ENCODE results near the gene KCNJ14.
"Not testable (repeated sequence)": the region's sequence is repeated elsewhere in the genome, so short reads cannot be mapped to it uniquely, and the experiment has no call there.

KCNJ14 gene

DNA sequence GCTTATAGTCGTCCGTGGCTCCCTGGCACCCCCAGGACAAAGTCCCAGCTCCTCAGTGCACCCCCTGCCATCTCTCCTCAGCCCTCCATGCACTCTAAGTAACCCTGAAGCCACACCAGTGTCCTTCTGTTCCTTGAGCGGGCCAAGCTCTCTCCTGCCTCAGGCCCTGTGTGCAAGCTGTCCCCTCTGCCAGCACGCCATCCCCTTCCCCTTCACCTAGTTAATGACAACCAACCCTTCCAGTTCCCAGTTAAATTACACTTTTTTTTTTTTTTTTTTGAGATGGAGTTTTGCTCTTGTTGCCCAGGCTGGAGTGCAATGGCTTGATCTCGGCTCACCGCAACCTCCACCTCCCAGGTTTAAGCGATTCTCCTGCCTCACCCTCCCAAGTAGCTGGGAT is 33.1 kb downstream of the KCNJ14 start:
- not testable (repeated sequence) for DNase-seq (ENCODE audit: low read depth)

DNA sequence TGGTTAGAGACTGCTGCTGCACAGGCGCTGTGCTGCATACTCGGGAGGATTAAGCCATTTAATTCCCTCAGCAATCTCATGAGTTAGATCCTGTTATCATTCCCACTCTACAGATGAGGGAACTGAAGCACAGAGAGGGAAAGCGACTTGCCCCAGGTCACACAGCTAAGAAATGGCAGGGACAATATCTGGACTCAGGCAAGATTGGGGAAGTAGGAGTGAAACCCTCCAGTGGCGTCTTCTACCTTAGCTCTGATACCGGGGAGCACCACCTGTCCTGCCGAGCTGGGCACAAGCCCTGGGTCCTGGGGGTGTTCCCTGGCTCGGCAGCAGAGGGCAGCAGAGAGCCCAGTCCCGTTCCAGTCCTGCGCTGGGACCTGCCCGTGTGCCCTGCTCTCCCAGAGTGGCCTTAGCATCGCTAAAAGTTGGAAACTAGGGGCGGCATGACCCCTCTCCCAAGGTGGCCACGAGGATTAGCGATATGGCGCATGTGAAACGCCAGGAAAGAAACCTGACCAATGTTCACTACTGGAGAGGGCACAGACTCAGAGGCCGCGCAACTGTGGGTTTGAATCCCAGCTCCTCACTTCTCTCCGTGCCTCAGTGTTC is 34.3 kb downstream of the KCNJ14 start:
- DNase-seq (ENCODE audit: low read depth), result peak; percentile 75

DNA sequence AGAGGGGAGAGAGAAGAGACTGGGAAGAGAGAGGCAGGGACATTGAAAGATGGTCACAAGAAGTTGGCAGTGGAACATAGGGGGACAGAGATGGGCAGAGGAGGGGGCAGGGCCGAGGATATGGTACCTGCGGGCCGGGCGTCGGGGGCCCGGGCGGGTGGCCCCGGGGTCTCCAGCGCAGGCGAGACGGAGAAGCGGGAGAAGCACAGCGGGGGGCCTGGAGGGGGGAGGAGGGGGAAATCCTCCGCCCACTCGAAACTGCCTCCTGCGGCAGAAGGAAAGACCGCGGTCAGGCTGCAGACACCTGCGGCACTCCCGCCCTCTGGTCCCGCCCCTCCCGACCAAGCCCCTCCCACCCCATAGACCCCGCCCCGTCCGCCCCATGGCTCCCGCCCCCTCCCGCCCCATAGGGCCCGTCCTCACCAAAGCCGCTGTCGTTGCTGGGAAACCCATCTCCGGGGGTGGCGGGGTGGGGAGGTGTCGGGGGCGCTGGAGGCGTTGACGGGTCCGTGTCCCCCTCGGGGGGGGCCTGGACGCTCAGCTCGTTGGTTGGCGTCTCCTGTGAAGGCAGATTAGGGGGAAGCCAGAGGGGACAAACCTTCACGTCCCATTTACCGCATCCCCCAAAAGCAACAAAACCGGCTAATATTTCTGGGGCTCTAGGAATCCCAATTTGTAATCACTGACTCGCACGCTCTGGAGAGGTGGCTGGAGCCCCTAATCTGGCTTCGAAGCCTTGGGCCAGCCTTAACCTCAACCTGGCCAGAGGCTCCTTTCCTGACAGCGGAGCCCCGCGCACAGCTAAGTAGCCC is 35.8 kb downstream of the KCNJ14 start:
- DNase-seq (ENCODE audit: low read depth), result peak; percentile 55

DNA sequence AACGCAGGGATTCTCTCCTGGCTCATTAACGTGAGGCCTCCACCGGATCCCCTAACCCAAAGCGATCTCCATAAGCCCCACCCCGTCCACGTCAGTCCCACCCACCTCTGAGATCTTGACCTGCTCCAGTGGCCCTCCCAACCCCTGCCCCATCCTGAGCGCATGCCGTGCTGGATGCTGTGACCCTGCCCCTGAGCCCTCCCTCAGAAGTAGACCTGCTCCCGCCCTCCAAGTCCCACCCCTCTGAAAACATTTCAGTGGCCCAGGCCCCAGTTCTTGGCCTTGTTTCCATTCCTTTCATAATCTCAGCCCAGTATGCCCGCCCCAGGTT is 36.4 kb downstream of the KCNJ14 start:
- DNase-seq (ENCODE audit: low read depth), result no peak

DNA sequence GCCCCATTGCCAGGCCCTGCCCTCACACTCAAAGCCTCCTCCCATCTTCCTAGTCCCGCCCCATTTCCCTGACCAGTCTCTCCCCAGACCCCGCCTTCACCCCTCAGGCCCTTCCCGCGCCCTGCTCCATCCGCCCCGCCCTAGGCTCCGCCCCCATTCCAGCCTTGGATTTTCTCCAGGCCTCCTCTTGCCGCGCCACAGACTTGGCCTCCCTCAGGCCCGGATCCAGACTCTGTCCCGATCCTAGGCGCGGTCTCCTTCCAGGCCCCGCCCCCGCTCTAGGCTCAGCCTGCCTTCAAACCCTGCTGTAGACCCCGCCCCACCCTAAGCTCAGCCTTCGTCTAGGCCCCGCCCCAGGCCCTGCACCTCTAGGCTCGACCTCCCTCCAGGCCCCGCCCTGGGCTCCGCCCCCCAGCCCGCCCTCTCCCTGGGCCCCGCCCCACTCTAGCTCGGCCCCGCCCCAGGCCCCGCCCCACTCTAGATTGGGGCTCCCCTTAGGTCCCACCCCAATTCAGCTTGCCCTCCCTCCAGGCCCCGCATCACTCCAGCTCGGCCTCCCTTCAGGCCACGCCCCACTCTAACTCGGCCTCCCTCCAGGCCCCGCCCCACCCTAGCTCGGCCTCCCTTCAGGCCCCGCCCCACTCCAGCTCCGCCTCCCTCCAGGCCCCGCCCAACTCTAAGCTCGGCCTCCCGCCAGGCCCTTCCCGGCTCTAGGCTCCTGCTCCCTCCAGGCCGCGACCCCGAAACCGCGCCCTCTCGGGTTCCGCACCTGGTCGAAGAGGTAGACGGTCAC is 37.7 kb downstream of the KCNJ14 start:
- DNase-seq (ENCODE audit: low read depth), result peak; percentile 69

DNA sequence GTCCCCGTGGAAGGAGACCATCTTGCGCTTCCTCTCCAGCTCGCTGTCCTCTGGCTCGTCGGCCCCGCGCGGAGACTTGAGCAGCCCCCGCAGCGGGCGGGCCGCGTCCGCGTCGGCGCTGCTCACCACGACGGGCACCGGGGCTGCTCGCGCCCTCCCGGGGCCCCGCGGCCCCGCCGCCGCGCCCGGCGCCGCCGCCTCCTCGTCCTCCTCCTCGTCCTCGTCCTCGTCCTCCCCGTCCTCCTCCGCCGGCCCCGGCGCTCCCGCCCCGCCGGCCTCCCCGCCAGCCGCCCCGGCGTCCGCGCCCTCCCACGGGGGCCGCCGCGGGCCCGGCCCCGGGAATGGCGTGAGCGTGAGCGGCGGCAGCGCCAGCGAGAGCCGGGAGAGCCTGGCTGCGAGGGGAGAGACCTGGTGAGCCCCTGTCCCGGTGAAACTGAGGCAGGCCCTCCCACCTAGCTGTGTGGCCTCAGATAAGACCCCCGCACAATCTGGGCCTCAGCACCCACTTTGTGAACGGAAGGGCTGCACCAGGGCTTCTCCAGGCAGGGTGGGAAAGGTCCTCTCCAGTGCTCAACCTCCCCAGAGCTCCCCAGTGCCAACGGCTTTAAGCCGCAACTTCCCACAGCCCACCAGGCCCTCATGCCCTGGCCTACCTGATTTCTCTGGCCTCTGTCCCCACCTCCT is 38.5 kb downstream of the KCNJ14 start:
- DNase-seq (ENCODE audit: low read depth), result no peak

DNA sequence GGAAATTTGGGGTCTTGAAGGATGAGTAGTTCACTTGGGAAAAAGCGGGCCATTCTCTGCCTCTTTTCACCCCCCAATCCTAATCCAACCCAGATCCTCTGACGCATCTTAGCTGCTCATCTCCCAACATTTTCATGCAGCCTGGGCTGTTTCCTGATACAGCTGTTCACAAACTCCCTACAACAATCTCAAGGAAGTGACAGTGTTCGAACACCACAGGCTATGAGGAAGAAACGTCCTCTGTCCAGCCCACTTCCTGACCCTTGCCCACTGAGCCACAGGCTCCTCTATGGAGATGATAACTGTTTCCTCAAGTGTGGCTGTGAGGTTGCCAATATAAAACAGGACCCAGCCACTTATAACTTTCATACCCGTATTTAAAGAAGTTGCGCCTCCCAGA is 40.0 kb downstream of the KCNJ14 start:
- no peak for DNase-seq (ENCODE audit: low read depth)

DNA sequence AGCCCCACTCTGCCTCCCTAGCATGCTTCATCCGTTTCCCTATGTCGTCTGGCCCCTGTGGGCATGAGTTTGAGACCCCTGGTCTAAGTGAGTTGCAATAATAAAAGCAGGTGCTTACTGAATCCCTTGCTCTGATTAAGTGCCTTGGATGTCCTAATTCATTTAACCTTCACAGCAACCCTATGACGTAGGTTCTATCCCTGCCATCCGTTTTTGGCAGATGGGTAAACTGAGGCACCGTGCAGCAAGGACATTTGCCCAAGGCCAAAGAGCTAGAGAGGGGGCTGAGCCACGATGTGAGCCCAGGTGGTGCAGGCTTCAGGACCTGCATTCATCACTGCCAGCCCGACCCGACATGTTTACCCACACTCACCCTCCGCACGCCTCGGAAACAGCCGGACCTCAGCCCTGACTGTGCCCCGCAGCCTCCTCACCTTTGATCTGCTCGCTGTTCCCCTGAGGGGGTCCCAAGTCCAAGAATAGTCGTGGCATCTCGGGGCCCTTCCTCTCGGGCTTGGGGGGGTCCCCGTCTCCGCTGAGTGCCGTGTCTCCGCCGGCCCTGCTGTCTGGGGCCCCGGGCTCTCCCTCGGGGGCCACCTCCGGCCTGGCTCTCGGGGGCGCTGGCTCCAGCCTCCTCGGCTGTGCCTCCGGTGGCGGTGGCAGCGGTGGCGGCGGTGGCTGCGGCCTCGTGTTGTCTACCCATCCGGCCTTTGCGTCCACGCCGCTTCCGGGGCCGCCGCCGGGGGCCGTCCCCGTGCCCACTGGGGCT is 41.8 kb downstream of the KCNJ14 start:
- DNase-seq (ENCODE audit: low read depth), result no peak

DNA sequence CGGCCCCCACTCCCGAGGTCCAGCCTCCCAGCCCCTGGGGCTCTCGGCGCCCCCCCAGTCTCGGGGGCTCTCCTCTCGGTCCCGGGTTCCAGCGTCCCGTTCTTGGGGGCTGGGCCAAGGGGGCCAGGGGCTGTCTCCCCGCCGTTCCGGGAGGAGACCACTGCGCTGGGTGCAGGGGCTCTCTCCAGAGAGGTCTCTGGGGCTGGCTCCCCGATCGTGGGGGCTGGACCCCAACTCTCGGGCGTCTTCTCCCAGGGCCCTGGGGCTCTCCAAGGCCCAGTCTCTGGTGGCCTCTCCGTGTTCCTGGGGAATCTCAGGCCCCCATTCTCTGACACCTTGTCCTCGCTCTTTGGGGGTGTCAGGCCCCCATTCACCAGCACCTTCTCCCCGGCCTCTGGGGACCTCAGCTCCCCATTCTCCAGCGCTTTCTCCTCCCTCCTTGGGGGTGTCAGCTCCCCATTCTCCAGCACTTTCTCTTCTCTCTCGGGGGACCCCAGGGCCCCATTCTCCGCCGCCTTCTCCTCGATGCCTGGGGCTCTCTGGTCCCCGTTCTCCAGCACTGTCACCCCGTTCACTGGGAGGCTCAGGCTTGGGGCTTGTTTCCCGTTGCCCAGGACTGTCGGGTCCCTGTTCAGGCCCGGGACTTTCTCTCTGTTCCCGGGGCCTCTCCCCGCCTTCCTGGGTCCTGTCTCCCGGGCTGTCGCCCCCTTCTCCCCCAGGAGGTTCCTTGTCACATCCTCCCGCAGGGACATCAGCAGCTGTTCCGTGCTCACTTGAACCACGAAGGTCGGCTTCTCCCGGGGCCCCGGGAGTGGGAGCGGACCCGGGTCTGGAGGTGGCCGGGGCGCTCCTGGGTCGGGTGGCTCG is 42.6 kb downstream of the KCNJ14 start:
- DNase-seq (ENCODE audit: low read depth), result no peak

DNA sequence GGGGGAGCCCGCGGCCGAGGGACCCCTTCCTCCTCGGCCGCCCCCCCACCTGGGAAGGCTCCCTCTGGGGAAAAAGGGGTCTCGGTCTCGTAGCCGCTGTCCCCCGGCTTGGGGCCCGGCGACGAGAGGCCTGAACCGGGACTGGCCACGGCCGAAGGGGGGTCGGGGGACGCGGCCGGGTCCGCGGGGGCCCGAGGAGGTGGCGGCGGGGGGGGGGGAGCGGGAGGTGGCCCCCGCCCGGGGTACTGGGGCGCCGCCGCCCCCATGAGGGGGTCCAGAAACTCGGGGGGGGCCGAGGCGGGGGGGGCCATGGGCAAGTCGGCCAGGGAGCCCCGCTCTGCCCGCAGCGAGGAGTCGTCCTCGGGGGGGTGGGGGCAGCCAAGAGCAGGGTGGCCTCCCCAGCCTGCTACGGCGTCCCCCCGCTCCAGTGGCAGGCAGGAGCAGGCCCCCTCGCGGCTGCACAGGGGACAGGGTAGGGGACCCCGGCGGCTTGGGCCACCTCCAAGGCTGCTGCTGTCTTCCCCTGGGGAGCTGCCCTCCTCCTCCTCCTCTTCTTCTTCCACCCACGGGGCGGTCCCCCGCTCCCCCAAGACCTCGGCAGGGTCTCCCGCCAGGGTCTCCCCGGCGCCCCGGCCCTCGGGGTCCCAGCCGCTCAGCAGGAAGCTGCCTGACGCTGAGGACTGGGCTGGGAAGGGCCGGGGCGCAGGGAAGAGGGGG is 43.4 kb downstream of the KCNJ14 start:
- no peak for DNase-seq (ENCODE audit: low read depth)

DNA sequence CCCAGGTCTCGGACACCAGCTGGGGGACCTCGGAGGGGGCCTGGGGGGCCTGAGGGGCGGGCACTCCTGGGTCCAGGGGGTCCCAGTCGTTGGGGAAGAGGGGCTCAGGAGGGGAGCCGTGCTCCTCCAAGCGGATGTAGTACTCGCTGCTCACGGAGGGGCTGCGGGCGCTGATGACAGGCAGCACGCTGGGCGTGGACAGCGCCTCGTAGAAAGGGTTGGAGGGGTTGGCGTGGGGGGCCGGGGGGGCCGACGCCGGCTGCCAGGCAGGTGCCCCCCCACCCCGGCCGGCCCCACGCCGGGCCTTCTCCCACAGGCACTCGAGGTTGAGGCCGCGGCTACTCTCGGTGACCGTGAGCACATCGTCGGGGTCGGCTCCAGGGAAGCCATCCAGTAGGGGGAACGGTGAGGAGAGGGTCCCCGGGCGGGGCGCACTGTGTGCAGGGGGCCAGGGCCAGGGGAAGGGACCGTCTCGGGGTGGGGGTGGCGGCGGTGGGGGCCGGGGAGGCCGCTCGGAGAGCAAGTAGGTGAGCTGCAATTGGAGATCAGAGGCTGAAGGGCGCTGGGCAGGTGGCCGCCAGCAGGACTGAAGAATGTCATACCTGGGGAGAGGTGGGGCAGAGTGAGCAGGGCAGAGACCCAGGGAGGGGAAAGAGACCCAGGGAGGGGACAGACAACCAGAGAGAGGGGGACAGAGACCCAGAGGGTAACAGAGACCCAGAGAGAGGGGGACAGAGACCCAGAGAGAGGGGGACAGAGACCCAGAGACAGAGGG is 44.1 kb downstream of the KCNJ14 start:
- DNase-seq (ENCODE audit: low read depth), result no peak

DNA sequence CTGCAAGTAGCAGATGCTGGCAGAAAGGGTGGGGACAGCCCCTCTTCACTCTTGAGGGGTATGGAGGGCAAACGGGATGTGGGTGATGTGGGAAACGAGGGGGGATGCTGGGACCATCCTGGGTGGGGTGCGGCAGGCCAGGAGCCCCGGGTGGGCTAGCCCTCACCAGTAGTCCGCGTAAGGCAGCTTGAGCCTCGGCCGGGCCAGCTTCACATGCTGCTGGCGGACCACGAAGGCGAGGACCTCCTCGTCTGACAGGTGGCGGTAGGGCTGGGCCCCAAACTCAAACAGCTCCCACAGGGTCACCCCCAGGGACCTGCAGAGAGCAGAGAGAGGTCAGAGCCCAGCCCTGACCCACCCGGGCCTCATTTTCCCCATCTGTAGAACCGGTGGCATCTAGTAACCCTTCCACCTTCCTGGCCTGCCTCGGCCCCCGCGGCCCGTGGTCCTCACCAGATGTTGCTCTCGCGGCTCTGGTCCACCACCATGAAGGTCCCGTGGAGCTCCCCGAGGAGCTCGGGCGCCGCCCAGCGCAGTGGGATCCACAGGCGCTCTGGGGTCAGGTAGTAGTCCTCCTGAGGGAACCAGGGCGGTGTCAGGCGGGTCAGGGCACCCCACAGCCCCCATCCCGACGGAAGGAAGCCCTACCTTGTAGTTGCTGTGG is 45.6 kb downstream of the KCNJ14 start:
- no peak for DNase-seq (ENCODE audit: low read depth)

DNA sequence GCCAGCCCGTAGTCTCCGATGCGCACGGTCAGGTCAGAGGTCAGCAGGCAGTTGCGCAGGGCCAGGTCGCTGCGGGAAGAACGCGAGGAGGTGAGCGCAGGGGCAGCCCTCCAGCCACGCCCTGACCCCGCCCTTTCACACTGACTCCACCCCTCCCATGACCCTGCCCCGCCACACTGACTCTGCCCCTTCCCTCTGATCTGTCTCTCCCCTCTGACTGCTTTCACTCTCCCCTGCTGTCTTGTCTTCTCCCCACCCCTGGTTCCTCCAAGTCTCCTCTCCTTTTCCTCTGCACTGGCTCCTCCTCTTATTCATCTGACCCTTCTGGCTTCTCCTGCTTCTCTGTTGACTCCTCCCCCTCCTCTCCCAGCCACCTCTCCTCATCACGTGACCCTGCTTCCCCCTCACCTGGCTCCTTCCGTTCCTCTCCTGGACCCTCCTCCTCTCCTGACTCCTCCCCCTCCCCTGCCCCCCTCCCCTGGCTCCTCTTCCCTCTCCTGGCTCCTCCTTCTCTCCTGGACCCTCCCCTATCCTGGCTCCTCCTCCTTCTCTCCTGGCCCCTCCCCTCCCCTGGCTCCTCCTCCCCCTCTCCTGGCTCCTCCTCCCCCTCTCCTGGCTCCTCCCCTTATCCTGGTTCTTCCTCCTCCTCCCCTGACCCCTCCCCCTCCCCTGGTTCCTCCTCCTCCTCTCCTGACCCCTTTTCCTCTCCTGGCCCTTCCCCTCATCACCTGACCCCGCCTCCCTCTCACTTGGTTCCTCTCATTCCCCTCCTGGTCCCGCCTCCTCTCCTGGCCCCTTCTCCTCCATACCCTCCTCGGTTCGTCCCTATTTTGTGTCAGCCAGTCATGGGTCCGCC is 46.3 kb downstream of the KCNJ14 start:
- peak; percentile 45 for DNase-seq (ENCODE audit: low read depth)

DNA sequence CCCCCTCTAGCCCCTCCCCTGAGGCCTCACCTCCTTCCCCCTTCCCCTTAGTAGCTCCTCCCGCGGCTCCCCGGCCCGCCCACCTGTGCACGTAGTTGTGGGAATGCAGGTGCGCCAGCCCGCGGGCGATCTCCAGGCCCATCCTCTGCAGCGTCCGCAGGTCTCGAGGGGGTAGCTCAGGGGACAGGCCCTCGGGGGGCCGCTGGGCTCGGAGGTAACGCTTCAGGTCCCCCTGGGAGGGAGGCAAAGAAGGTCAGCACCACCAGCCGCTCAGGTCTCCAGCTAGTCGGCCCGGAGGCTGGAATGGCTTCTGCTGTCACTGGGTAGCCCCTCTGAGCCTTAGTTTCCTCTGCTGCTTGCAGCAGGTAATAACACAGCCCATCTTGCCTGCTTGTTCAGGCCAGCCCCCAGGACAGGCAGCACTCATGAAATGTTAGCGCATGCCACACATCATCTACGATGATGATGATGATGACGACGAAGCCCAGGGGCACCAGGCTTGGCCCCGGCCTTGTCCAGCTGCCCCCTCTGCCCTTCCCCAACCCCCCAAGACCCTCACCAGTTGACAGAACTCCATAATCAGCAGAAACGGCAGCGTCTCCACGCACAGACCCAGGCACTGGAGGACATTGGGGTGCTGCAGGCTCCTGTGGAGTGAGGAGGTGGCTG is 47.1 kb downstream of the KCNJ14 start:
- peak; percentile 63 for DNase-seq (ENCODE audit: low read depth)

DNA sequence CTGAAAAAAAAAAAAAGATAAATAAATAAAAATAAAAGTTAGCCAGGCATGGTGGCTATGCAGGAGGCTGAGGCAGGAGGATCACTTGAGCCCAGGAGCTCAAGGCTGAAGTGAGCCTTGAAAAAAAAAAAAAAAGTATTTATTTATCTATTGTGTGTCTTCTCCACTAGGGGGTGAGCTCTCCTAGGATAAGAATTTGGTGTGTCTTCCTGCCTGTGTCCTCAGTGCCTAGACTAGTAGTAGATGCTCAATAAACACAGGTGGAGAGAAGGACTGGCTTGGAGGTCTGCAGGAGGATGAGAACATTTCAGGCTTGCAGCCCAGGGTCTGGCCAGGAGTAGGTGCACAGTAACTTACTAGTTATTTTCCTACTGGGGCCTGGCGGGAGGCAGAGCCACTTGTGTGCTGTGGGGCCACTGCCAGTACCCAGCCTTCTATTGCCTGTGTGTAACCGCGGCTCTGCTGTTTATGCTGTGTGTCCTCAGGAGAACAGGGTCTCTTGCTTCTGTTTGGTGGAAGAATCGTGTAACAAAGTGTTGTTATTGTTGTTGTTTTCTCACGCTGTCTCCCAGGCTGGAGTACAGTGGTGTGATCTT is 50.9 kb downstream of the KCNJ14 start:
- no peak for DNase-seq (ENCODE audit: low read depth)

DNA sequence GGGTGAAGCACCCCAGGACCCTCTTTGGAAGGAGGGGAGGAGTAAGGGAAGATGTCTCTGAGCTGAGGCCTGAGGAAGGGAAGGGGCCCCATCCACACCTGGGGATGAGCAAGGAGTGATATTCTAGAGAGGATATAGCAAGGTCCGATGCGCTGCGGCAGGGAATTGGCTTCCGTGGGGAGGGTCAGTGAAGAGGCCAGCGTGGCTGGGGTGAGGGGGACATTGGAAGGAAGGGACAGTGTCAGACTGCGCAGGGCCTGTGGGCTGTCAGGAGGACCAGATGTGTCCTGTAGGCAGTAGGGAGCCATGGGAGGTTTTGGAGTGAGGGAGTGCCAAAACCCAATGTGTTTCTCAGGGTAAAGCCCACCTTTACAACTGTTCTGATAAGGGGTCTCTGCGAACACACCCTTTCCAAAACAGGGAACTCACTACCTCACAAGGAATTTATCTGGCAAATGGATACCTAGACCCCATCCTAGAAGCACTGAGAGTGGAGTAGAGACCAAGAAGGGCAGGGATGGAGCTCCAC is 52.6 kb downstream of the KCNJ14 start:
- no peak for DNase-seq (ENCODE audit: low read depth)

All from activated T-cell treated with anti-CD3 and anti-CD28 coated beads for 1 hour (primary cell).